GM20000 (cell line): ENCODE data around the gene INSR.

Experiments used
- DNase-seq: peaks from one replicate; pipeline ENCODE4 v3.0.0; 2012; ENCODE audit warnings: low spot score
- TF ChIP-seq, protein P1 (sequence below): IDR thresholded peaks from 2 replicates; pipeline ENCODE4 v1.5.1; 2012; ENCODE audit warnings: mild to moderate bottlenecking, control low read depth; ENCODE audit errors: extremely low read depth, missing control alignments

INSR gene

GRCh38 chr19:7099597-7099921 lies 194.7 kb downstream of the INSR start:
- TF ChIP-seq, protein P1, sequence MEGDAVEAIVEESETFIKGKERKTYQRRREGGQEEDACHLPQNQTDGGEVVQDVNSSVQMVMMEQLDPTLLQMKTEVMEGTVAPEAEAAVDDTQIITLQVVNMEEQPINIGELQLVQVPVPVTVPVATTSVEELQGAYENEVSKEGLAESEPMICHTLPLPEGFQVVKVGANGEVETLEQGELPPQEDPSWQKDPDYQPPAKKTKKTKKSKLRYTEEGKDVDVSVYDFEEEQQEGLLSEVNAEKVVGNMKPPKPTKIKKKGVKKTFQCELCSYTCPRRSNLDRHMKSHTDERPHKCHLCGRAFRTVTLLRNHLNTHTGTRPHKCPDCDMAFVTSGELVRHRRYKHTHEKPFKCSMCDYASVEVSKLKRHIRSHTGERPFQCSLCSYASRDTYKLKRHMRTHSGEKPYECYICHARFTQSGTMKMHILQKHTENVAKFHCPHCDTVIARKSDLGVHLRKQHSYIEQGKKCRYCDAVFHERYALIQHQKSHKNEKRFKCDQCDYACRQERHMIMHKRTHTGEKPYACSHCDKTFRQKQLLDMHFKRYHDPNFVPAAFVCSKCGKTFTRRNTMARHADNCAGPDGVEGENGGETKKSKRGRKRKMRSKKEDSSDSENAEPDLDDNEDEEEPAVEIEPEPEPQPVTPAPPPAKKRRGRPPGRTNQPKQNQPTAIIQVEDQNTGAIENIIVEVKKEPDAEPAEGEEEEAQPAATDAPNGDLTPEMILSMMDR: no peak

GRCh38 chr19:7098701-7099596 lies 195.3 kb downstream of the INSR start:
- peak; percentile 90 for DNase-seq
- TF ChIP-seq, protein P1: no peak

More at GRCh38 chr19:7099597-7099921, 194.7 kb downstream of the INSR start:
- DNase-seq: no peak

- TF ChIP-seq, protein P1: no peak
- no peak for DNase-seq
Observed at GRCh38 chr19:7098096-7098495, 196.1 kb downstream of the INSR start.

DNA sequence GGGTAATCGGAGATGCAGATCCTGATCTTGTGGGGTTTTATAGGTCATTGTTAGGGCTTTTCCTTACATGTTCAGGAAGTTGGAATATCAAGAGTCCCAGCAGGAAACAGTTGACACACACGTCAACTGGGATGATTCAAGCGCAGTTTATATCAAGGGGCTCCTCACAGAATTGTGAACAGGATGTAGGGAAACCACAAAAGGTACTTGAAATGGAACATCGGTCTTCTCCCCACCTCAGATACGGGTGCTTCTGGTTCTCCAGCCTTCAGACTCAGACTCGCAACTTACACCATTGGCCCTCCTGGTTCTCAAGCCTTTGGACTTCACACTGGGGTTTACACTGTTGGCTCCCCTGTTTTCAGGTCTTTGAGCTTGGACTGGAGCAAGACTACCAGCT lies 205.2 kb downstream of the INSR start:
- TF ChIP-seq, protein P1: no peak

GRCh38 chr19:7083076-7083956 lies 210.9 kb downstream of the INSR start:
- TF ChIP-seq, protein P1: no peak
- DNase-seq: no peak

More for the DNA sequence above, 205.2 kb downstream of the INSR start:
- DNase-seq: no peak

DNA sequence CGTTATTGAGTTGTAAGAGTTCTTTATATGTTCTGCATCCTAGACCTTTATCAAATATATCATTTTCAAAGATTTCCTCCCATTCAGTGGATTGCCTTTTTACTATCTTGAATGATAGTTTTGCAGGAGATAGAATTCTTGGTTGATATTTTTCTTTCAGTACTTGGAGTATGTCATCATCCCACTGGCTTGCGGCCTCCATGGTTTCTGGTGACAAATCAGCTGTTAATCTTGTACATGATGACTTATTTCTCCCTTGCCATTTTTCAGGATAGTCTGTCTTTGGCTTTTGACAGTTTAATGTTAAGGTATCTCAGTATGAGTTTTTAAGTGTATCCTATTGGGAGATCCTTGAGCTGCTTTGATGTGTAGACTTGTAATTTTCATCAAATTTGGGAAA lies 216.2 kb downstream of the INSR start:
- TF ChIP-seq, protein P1: no peak
- no peak for DNase-seq

DNA sequence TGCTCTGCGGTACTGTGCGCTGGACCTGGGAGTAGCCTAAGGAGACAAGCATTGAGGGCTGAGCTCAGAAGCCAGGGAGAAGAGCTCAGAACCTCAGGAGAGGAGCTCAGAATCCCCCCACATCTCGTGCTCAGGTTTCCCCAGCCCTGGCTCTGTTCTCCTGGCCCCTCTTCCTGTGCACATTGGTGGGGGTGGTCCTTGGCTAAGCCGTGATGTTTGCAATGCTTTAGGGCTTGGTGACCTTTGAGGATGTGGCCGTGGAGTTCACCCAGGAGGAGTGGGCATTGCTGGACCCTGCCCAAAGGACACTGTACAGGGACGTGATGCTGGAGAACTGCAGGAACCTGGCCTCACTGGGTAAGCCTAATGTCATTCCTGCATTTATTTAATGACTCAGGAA lies 218.1 kb downstream of the INSR start:
- TF ChIP-seq, protein P1: no peak

More for the DNA sequence above, 218.1 kb downstream of the INSR start:
- no peak for DNase-seq
